Measurements from ENCODE around the gene PSMD2.

Gene PSMD2

DNA sequence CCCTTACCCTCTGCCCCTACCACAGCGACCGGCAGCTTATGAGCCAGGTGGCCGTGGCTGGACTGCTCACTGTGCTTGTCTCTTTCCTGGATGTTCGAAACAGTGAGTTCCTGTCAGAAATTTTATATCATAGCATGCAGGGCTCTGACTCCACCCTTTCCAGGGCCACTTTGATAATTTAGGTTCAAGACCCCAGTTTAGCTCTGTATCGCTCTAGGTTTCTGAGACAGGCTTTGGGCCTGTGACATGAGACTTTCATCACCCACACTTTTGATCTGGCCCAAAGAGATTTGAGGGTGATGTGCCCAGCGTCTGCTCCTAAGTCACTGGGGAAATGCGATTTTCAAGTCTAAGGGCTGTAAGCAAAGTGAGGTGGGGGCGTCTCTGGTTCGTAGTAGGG lies 8.9 kb downstream of the PSMD2 start:
- TF ChIP-seq, protein P1, sequence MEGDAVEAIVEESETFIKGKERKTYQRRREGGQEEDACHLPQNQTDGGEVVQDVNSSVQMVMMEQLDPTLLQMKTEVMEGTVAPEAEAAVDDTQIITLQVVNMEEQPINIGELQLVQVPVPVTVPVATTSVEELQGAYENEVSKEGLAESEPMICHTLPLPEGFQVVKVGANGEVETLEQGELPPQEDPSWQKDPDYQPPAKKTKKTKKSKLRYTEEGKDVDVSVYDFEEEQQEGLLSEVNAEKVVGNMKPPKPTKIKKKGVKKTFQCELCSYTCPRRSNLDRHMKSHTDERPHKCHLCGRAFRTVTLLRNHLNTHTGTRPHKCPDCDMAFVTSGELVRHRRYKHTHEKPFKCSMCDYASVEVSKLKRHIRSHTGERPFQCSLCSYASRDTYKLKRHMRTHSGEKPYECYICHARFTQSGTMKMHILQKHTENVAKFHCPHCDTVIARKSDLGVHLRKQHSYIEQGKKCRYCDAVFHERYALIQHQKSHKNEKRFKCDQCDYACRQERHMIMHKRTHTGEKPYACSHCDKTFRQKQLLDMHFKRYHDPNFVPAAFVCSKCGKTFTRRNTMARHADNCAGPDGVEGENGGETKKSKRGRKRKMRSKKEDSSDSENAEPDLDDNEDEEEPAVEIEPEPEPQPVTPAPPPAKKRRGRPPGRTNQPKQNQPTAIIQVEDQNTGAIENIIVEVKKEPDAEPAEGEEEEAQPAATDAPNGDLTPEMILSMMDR (IDR thresholded peaks at IDR 0.05; ENCODE audit: low read depth, low read length, missing control alignments): no peak
- no peak for DNase-seq (ENCODE audit: extremely low read depth, low read depth)
- H3K4me3 ChIP-seq (replicated peaks; ENCODE audit: low read depth, low read length): no peak overlapping the region

DNA sequence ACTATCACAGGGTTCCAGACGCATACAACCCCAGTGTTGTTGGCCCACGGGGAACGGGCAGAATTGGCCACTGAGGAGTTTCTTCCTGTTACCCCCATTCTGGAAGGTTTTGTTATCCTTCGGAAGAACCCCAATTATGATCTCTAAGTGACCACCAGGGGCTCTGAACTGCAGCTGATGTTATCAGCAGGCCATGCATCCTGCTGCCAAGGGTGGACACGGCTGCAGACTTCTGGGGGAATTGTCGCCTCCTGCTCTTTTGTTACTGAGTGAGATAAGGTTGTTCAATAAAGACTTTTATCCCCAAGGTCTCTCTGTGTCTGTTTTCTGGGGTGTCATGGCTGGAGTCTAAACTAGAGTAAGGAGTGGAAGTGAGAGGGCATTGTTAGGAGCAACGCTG lies 9.7 kb downstream of the PSMD2 start:
- no peak overlapping the region for H3K4me3 ChIP-seq (replicated peaks; ENCODE audit: low read depth, low read length)
- DNase-seq (ENCODE audit: extremely low read depth, low read depth): no peak
- TF ChIP-seq, protein P1 (IDR thresholded peaks at IDR 0.05; ENCODE audit: low read depth, low read length, missing control alignments): no peak

DNA sequence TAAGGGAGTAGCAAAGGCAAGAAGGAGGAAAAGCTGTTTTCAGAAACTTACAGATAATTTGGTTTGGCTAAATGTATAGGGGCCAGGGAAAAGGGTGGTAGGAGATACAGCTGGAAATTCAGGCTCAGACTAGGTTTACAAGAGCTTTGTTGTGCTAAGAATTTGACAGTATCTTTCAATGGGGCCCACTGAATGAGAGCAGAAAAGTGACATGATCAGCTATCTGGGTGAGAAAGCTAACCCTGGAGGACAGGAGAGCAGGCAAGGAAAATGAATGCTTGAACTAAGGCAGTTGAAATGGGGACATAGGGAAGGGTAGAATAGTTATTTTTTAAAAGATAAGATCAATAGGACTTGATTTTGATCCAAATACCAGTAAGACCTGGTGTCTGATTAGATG lies 12.6 kb downstream of the PSMD2 start:
- TF ChIP-seq, protein P1 (IDR thresholded peaks at IDR 0.05; ENCODE audit: low read depth, low read length, missing control alignments): no peak
- H3K4me3 ChIP-seq (replicated peaks; ENCODE audit: low read depth, low read length): no peak overlapping the region
- DNase-seq (ENCODE audit: extremely low read depth, low read depth): no peak

DNA sequence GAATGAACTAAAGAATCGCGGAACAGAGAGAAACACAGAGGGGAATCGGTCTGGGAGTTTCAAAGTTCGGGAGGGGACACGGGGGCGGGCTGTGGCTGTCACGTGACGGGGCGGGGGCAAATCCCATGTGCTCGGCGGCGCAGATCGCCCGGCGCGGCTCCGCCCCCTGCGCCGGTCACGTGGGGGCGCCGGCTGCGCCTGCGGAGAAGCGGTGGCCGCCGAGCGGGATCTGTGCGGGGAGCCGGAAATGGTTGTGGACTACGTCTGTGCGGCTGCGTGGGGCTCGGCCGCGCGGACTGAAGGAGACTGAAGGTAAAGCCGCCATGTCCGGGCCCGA lies 15.3 kb downstream of the PSMD2 start, which contains the start of gene EIF4G1:
TSS of gene EIF4G1 (plus strand) at position 244 of the 337 bp plus-strand sequence. CDS start 1,191 bp downstream, outside the sequence.
- H3K4me3 ChIP-seq (replicated peaks; ENCODE audit: low read depth, low read length): peak within 1 kb of the TSS; percentile 95
- TF ChIP-seq, protein P1 (IDR thresholded peaks at IDR 0.05; ENCODE audit: low read depth, low read length, missing control alignments): no peak
- peak; percentile 56 for DNase-seq (ENCODE audit: extremely low read depth, low read depth)

DNA sequence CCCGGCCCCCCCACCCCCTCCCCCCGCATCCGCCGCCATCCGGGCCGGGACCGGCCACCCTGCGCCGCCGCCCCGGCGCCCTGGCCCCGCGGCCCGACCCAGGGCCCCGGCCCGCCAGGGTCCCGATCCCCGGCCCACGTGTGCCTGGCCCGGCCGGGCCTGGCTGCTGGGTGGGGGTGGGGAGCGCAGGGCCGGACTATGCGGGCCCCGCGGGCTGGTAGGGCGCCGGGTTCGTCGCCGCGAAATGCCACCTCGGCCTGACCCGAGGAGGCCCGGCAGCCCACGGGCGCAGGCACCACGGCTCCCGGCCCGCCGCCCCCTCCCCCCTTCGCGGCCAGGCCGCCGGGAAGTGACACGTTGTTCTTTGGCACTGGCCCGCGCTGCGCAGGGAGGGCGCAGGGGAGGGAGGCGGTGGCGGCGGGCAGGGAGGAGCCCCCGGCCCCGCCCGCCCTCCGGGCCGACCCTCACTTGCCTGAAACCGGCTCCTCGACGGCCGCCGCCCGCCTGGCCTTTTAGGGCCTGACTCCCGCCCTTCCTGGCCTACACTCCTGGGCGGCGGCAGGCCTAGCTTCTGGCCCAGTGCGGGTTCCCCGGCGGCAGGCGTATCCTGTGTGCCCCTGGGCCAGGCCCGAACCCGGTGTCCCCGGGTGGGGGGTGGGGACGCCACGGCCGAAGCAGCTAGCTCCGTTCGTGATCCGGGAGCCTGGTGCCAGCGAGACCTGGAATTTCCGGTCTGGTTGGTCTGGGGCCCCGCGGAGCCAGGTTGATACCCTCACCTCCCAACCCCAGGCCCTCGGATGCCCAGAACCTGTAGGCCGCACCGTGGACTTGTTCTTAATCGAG lies 15.9 kb downstream of the PSMD2 start:
- no peak for DNase-seq (ENCODE audit: extremely low read depth, low read depth)
- TF ChIP-seq, protein P1 (IDR thresholded peaks at IDR 0.05; ENCODE audit: low read depth, low read length, missing control alignments): no peak

DNA sequence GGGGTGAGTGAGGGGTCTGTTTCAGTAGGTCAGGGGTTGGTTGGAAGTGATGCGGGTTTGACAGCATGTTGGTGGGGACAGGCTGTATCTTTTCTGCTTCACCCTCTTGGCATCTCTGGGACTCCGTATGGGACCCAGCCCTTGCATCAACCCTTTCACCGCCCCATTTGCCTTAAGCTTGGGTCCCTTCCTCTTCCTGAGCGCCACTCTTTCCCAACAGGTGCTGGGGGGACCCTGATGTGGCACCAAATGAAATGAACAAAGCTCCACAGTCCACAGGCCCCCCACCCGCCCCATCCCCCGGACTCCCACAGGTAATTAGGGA lies 16.5 kb downstream of the PSMD2 start:
- DNase-seq (ENCODE audit: extremely low read depth, low read depth): no peak
- TF ChIP-seq, protein P1 (IDR thresholded peaks at IDR 0.05; ENCODE audit: low read depth, low read length, missing control alignments): no peak
- peak overlapping the region; percentile 95 for H3K4me3 ChIP-seq (replicated peaks; ENCODE audit: low read depth, low read length)

More for the DNA sequence above, 15.9 kb downstream of the PSMD2 start:
- peak overlapping the region; percentile 95 for H3K4me3 ChIP-seq (replicated peaks; ENCODE audit: low read depth, low read length)
